ENCODE results near the gene ZNF439. TPM values are rescaled to one million over a fixed set of nuclear protein-coding genes. Genes with fewer than 3 reads are reported as not detected.
"Not testable (repeated sequence)": the region's sequence is repeated elsewhere in the genome, so short reads cannot be mapped to it uniquely, and the experiment has no call there.

The ZNF439 gene
- total RNA-seq, 4 donors from 2014 or later = 11.6 to 30.5 (median 23.4) TPM

DNA sequence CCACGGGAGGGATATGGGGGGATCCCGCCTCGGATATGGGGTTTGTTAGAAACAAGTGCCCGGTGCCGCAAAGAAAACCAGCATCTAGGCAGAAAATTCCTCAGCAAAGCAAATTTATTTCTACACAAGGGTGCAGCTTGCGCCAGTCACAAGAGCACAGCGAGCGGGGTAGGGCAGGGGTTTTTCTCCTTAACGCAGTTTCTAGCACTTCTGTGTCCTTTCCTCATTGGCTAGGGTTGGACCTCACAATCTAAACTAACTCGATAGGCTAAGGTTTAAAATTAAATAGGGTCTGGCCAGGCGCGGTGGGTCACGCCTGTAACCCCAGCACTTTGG, 33.9 kb upstream of the ZNF439 start:
- no peak for TF ChIP-seq CTCF (IDR thresholded peaks at IDR 0.05)
- no peak for TF ChIP-seq POLR2A (IDR thresholded peaks at IDR 0.05)
- Histone ChIP-seq H3K9me3 (no peaks in the 10 kb centered on the region), H3K36me3 (peaks cover 0 to 30% (median 0%) of the 10 kb centered on the region in 3 donors), H3K4me3 (peak overlapping the region; percentile 62 to 96 (median 87)), H3K4me1 (peaks cover 0 to 7% (median 5%) of the 10 kb centered on the region in 4 donors), H3K27me3 (no peaks in the 10 kb centered on the region), H3K27ac (peak overlapping the region; percentile 73 to 98 (median 92))
- no peak for DNase-seq

DNA sequence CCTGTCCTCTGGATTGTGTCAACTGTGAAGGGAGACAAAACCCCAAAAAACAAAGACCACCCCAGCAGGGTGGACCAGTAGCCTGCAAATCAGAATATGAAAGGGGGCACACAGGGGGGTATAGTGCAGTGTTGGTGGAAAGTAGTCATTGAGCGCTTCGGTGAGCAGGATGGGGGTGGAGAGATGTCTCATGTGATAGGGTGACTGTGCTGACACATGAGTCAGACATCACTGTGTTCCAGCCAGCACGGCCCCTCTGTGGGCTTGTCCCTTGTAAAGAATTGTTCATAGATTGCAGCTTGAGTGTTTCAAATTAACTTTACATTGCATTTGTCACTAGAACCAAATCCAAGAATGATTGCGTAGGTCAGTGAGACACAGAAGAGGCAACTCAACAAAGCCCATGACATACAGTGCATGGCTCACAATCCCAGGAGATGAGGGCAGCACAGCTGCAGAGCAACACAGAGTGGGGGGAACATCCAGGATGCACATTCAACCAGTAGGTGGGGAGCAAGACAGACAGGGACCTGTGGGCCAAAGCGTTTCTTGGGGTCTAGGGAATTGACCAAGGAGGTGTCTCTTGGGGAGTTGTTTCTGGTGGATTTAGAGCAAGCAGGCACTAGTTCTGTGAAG, 26.9 kb upstream of the ZNF439 start:
- no peak for DNase-seq
- peaks cover 0 to 16% (median 0%) of the 10 kb centered on the region in 4 donors for H3K9me3 ChIP-seq
- H3K27me3 ChIP-seq = no peaks in the 10 kb centered on the region
- peaks cover 0 to 74% (median 0%) of the 10 kb centered on the region in 3 donors for H3K36me3 ChIP-seq
- H3K4me3 ChIP-seq = no peak overlapping the region
- no peak for TF ChIP-seq POLR2A (IDR thresholded peaks at IDR 0.05)
- no peak for TF ChIP-seq CTCF (IDR thresholded peaks at IDR 0.05)
- no peak overlapping the region for H3K27ac ChIP-seq
- H3K4me1 ChIP-seq = no peaks in the 10 kb centered on the region

DNA sequence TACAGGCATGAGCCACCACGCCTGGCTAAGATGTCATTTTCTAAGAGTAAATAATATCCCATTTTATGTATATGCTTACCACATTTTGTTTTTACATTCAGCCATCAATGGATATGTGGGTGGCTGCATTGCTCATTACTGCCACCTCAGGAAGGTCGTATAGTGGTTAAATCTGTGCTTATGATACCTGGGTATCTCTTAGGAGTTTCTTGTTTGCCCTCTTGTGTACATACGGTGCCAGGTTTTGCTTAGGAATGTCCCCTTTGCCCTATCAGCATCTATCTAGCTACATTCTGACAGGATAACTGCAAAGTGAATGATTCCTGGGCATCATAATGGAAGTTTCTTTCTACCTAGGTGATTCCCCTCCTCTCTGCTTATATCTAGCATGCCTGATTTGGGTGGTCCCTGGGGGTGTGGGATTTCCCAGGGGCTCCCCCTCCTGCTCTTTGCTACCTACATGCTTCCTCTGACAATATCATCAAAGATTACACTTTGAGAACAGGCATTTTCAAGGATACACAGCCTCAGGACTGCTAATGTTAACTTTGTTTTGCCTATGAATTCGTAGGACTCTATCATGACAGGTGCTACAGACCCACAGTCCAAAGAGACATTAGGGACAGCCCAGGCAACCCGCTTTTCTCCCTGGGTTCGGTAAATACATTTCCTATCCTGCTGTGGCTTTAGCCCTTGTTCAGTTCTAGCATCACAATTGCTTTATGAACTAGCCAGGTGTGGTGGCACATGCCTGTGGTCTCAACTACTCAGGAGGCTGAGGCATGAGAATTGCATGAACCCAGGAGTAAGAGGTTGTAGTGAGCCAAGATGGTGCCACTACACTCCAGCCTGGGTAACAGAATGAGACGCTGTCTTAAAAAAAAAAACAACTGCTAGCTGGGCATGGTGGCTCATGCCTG, 19.3 kb upstream of the ZNF439 start:
- H3K4me3 ChIP-seq, DNase-seq, H3K27me3 ChIP-seq, H3K27ac ChIP-seq, H3K4me1 ChIP-seq: not testable (repeated sequence)
- H3K9me3 ChIP-seq = peaks cover 0 to 69% (median 13%) of the 10 kb centered on the region in 4 donors
- peaks cover 0 to 92% (median 18%) of the 10 kb centered on the region in 3 donors for H3K36me3 ChIP-seq

DNA sequence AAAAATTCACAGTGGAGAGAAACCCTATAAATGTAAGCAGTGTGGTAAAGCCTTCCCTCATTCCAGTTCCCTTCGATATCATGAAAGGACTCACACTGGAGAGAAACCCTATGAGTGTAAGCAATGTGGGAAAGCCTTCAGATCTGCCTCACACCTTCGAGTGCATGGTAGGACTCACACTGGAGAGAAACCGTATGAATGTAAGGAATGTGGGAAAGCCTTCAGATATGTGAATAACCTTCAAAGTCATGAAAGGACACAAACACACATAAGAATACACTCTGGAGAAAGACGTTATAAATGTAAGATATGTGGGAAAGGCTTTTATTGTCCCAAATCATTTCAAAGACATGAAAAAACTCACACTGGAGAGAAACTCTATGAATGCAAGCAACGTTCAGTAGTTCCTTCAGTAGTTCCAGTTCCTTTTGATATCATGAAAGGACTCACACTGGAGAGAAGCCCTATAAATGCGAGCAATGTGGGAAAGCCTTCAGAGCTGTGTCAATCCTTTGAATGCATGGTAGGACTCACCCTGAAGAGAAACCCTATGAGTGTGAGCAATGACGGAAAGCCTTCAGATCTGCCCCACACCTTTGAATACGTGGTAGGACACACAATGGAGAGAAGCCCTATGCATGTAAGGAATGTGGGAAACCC, 16.1 kb upstream of the ZNF439 start:
- no peak for TF ChIP-seq CTCF (IDR thresholded peaks at IDR 0.05)
- TF ChIP-seq POLR2A (IDR thresholded peaks at IDR 0.05) = no peak
- Histone ChIP-seq H3K4me3 (no peak overlapping the region), H3K27me3 (no peaks in the 10 kb centered on the region), H3K9me3 (peaks cover 0 to 65% (median 13%) of the 10 kb centered on the region in 4 donors), H3K36me3 (peaks cover 0 to 69% (median 18%) of the 10 kb centered on the region in 3 donors), H3K27ac (no peak overlapping the region), H3K4me1 (peaks cover 0 to 5% (median 0%) of the 10 kb centered on the region in 4 donors)
- DNase-seq = no peak

DNA sequence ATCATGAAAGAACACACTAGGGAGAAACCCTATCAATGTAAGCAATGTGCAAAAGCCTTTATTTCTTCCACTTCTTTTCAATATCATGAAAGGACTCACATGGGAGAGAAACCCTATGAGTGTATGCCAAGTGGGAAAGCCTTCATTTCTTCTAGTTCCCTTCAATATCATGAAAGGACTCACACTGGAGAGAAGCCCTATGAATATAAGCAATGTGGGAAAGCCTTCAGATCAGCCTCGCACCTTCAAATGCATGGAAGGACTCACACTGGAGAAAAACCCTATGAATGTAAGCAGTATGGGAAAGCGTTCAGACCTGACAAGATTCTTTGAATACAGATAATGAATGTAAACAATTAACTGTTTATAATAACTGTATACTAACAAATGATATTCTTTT, 15.0 kb upstream of the ZNF439 start:
- no peak for DNase-seq
- H3K9me3 ChIP-seq = peaks cover 0 to 63% (median 13%) of the 10 kb centered on the region in 4 donors
- TF ChIP-seq CTCF (IDR thresholded peaks at IDR 0.05) = no peak
- no peak for TF ChIP-seq POLR2A (IDR thresholded peaks at IDR 0.05)

GRCh38 chr19:11835626-11836066, 12.9 kb upstream of the ZNF439 start:
- H3K27me3 ChIP-seq, H3K4me3 ChIP-seq, H3K4me1 ChIP-seq: not testable (repeated sequence)
- peaks cover 0 to 45% (median 13%) of the 10 kb centered on the region in 4 donors for H3K9me3 ChIP-seq
- peak overlapping the region in 2 of 4 donors; percentile 46 to 51 for H3K27ac ChIP-seq
- DNase-seq = peak in 1 of 3 donors; percentile 70
- H3K36me3 ChIP-seq = peaks cover 0 to 38% (median 18%) of the 10 kb centered on the region in 3 donors

More for the DNA sequence above, 15.0 kb upstream of the ZNF439 start:
- no peaks in the 10 kb centered on the region for H3K27me3 ChIP-seq
- no peak overlapping the region for H3K4me3 ChIP-seq
- peaks cover 0 to 59% (median 18%) of the 10 kb centered on the region in 3 donors for H3K36me3 ChIP-seq
- H3K4me1 ChIP-seq = peaks cover 0 to 5% (median 0%) of the 10 kb centered on the region in 4 donors
- no peak overlapping the region for H3K27ac ChIP-seq
